WTC11 (cell line): ENCODE measurements around the gene DNAJB2. TPM values are rescaled to one million over a fixed set of nuclear protein-coding genes. Genes with fewer than 3 reads are reported as not detected.

Experiments
- ATAC-seq: fragments of 200-7000 bp; cut with Tn5 transposase; 2 replicates; pipeline ENCODE4 v1.10.0; 2021; ENCODE audit warnings: mild to moderate bottlenecking, moderate library complexity
- CTCF ChIA-PET: fragments of 300-600 bp; sonication (Branson Sonifier 250); formaldehyde crosslinking; loops from one replicate; lab custom pipeline; 2021; ENCODE audit warnings: antibody characterized with exemption; lab: Charles Lee
- POLR2A ChIA-PET: fragments of 350-600 bp; sonication (Branson Sonifier 250); formaldehyde crosslinking; loops from one replicate; lab custom pipeline; 2021; ENCODE audit warnings: antibody characterized with exemption; lab: Charles Lee
- DNase-seq: peaks from one replicate; pipeline ENCODE4 v3.0.0; 2021; ENCODE audit warnings: low spot score
- H3K27ac Mint-ChIP-seq: 2 replicates; pipeline ENCODE4 v1.8.0; 2021; ENCODE audit warnings: mixed read lengths
- H3K27me3 Mint-ChIP-seq: 2 replicates; pipeline ENCODE4 v1.8.0; 2021; ENCODE audit warnings: low read depth, mild to moderate bottlenecking, moderate library complexity, mixed read lengths
- H3K36me3 Mint-ChIP-seq: 2 replicates; pipeline ENCODE4 v1.8.0; 2021; ENCODE audit warnings: mixed read lengths
- H3K4me1 Mint-ChIP-seq: 2 replicates; pipeline ENCODE4 v1.8.0; 2022; ENCODE audit warnings: mixed read lengths
- H3K4me3 Mint-ChIP-seq: 2 replicates; pipeline ENCODE4 v1.8.0; 2021; ENCODE audit warnings: mild to moderate bottlenecking, moderate library complexity, mixed read lengths
- H3K9me3 Mint-ChIP-seq: 2 replicates; pipeline ENCODE4 v1.8.0; 2021; ENCODE audit warnings: mixed read lengths
- ATF1 ChIP-seq: sonication (generic); formaldehyde crosslinking; IDR thresholded peaks from 2 replicates; pipeline ENCODE4 v1.8.1; 2023; ENCODE audit warnings: mild to moderate bottlenecking, moderate library complexity, missing genetic modification reagents
- CBFB ChIP-seq: sonication (generic); formaldehyde crosslinking; IDR thresholded peaks from 2 replicates; pipeline ENCODE4 v1.8.1; 2022; ENCODE audit warnings: mild to moderate bottlenecking, low read depth, missing genetic modification reagents
- CREB1 ChIP-seq: sonication (generic); formaldehyde crosslinking; IDR thresholded peaks from 2 replicates; pipeline ENCODE4 v1.8.0; 2023; ENCODE audit warnings: mild to moderate bottlenecking, missing genetic modification reagents
- E2F5 ChIP-seq: sonication (generic); formaldehyde crosslinking; IDR thresholded peaks from 2 replicates; pipeline ENCODE4 v1.8.1; 2022; ENCODE audit warnings: mild to moderate bottlenecking, moderate library complexity, missing genetic modification reagents
- ELF4 ChIP-seq: sonication (generic); formaldehyde crosslinking; IDR thresholded peaks from 2 replicates; pipeline ENCODE4 v1.8.1; 2022; ENCODE audit warnings: low read depth, mild to moderate bottlenecking, moderate library complexity, missing genetic modification reagents
- FOXJ3 ChIP-seq: sonication (generic); formaldehyde crosslinking; IDR thresholded peaks from 2 replicates; pipeline ENCODE4 v1.9.0; 2021; ENCODE audit warnings: missing genetic modification reagents, mild to moderate bottlenecking, borderline replicate concordance
- GRHL2 ChIP-seq: fragments of 250-450 bp; sonication (Bioruptor Pico); IDR thresholded peaks from 2 replicates; pipeline ENCODE4 v1.8.0; 2022; ENCODE audit warnings: mild to moderate bottlenecking, moderate library complexity; ENCODE audit not compliant: insufficient replicate concordance, severe bottlenecking
- KAT7 ChIP-seq: sonication (generic); formaldehyde crosslinking; IDR thresholded peaks from 2 replicates; pipeline ENCODE4 v1.8.1; 2023; ENCODE audit warnings: missing genetic modification reagents, mild to moderate bottlenecking, borderline replicate concordance
- NFE2L1 ChIP-seq: sonication (generic); formaldehyde crosslinking; IDR thresholded peaks from 2 replicates; pipeline ENCODE4 v1.8.1; 2023; ENCODE audit warnings: missing genetic modification reagents
- OVOL2 ChIP-seq: fragments of 250-450 bp; sonication (Bioruptor Pico); IDR thresholded peaks from 2 replicates; pipeline ENCODE4 v1.9.0; 2021; ENCODE audit warnings: mild to moderate bottlenecking, borderline replicate concordance
- PREB ChIP-seq: sonication (generic); formaldehyde crosslinking; IDR thresholded peaks from 2 replicates; pipeline ENCODE4 v1.8.1; 2022; ENCODE audit warnings: mild to moderate bottlenecking, missing genetic modification reagents, moderate library complexity, borderline replicate concordance
- SP1 ChIP-seq: sonication (generic); formaldehyde crosslinking; conservative IDR thresholded peaks from 2 replicates; pipeline ENCODE4 v1.8.1; 2022; ENCODE audit warnings: missing genetic modification reagents
- TEAD4 ChIP-seq: sonication (generic); formaldehyde crosslinking; IDR thresholded peaks from 2 replicates; pipeline ENCODE4 v1.8.0; 2022; ENCODE audit warnings: mild to moderate bottlenecking, missing genetic modification reagents
- ZBTB21 ChIP-seq: sonication (generic); formaldehyde crosslinking; IDR thresholded peaks from 2 replicates; pipeline ENCODE4 v1.8.1; 2023; ENCODE audit warnings: mild to moderate bottlenecking, missing genetic modification reagents, borderline replicate concordance
- ZNF416 ChIP-seq: fragments of 250-450 bp; sonication (Bioruptor Pico); IDR thresholded peaks from 2 replicates; pipeline ENCODE4 v1.9.0; 2021; ENCODE audit warnings: mild to moderate bottlenecking, inconsistent platforms
- ZNF423 ChIP-seq: fragments of 250-450 bp; sonication (Bioruptor Pico); IDR thresholded peaks from 2 replicates; pipeline ENCODE4 v2.1.2; 2022; ENCODE audit warnings: mild to moderate bottlenecking, moderate library complexity
- ZNF532 ChIP-seq: fragments of 250-450 bp; sonication (Bioruptor Pico); IDR thresholded peaks from 2 replicates; pipeline ENCODE4 v1.9.0; 2021; ENCODE audit warnings: mild to moderate bottlenecking, borderline replicate concordance
- ZNF671 ChIP-seq: fragments of 250-450 bp; sonication (Bioruptor Pico); IDR thresholded peaks from 2 replicates; pipeline ENCODE4 v1.8.0; 2021; ENCODE audit warnings: mild to moderate bottlenecking
- total RNA-seq: library from RNA; stranded (reverse); gene quantifications from 3 replicates; pipeline ENCODE4 v1.2.3, GENCODE V29; 2021

The DNAJB2 gene
- total RNA-seq, 1 experiment from 2014 or later = 36.1 TPM

- POLR2A ChIA-PET = interaction anchor here (0.5 to 0.8 kb wide), 2 partner anchors 13 to 23 kb away, joined by 3 to 4 read pairs; no protein-coding TSS in a partner anchor
- no peak for TF ChIP-seq NFE2L1 (CRISPR knock-in tag)
- TF ChIP-seq FOXJ3 (CRISPR knock-in tag) = no peak
- no peak for TF ChIP-seq ATF1 (CRISPR knock-in tag)
- no peak for TF ChIP-seq ZNF532 (CRISPR knock-in tag)
- TF ChIP-seq SP1 (CRISPR knock-in tag) = no peak
- no peak for TF ChIP-seq ZBTB21 (CRISPR knock-in tag)
- no peak for TF ChIP-seq ZNF416
- TF ChIP-seq TEAD4 (CRISPR knock-in tag) = no peak
- no peak for TF ChIP-seq ZNF671 (CRISPR knock-in tag)
Observed at GRCh38 chr2:219332542-219332941, 53.4 kb downstream of the DNAJB2 start, which contains the start of gene RESP18. Gene RESP18 (minus strand): TSS chr2:219332744.

GRCh38 chr2:219334076-219334475 is 54.9 kb downstream of the DNAJB2 start:
- DNase-seq (no peak), ATAC-seq (no peak)
- peaks cover 11% of the 10 kb centered on the region for H3K4me1 Mint-ChIP-seq
- POLR2A ChIA-PET = no interaction called here
- no peaks in the 10 kb centered on the region for H3K36me3 Mint-ChIP-seq
- no peak for TF ChIP-seq OVOL2 (CRISPR knock-in tag)
- no peak for TF ChIP-seq CREB1
- no peak for TF ChIP-seq KAT7 (CRISPR knock-in tag)
- TF ChIP-seq ZNF423 (CRISPR knock-in tag) = no peak
- no peak for TF ChIP-seq CBFB (CRISPR knock-in tag)
- no peak for TF ChIP-seq ELF4
- no peak for TF ChIP-seq GRHL2 (CRISPR knock-in tag)
- no peak for TF ChIP-seq PREB (CRISPR knock-in tag)
- TF ChIP-seq E2F5 (CRISPR knock-in tag) = no peak
- peaks cover 6% of the 10 kb centered on the region; the same call in 1 of the 2 replicates for H3K9me3 Mint-ChIP-seq
- no peak overlapping the region for H3K27ac Mint-ChIP-seq
- H3K4me3 Mint-ChIP-seq = no peak overlapping the region
- H3K27me3 Mint-ChIP-seq = peaks cover 78% of the 10 kb centered on the region
- CTCF ChIA-PET = interaction anchor here (1.4 kb wide), 1 partner anchor 39 kb away, joined by 5 read pairs; no protein-coding TSS in a partner anchor

More at GRCh38 chr2:219332542-219332941, 53.4 kb downstream of the DNAJB2 start, which contains the start of gene RESP18:
- peak; percentile 69 for ATAC-seq
- Mint-ChIP-seq H3K4me1 (peaks cover 11% of the 10 kb centered on the region), H3K4me3 (peak within 1 kb of the TSS; percentile 54), H3K27me3 (peaks cover 90% of the 10 kb centered on the region), H3K36me3 (no peaks in the 10 kb centered on the region), H3K27ac (no peak within 1 kb of the TSS), H3K9me3 (peaks cover 6% of the 10 kb centered on the region; the same call in 1 of the 2 replicates)
- CTCF ChIA-PET = interaction anchor here (1.0 to 2.8 kb wide), 4 partner anchors 19 to 274 kb away, joined by 3 to 12 read pairs (median 4); no protein-coding TSS in a partner anchor
- DNase-seq = peak; percentile 41
